Glomerular endothelial cell (primary cell): Measurements from ENCODE around the gene WNT5B. TPM values are rescaled to one million over a fixed set of nuclear protein-coding genes. Genes with fewer than 3 reads are reported as not detected.

Experiments used
- DNase-seq: peaks from one replicate; pipeline ENCODE4 v3.0.0-alpha.2; 2011; ENCODE audit warnings: low read depth, low spot score; ENCODE audit errors: extremely low read depth
- total RNA-seq: library from RNA; depleted of rRNA; stranded (reverse); fragments of >200 nt; gene quantifications from 2 replicates; pipeline ENCODE4 v1.2.3, GENCODE V29; 2015

Gene WNT5B
- total RNA-seq, 1 donor from 2014 or later = 9.6 TPM

DNA sequence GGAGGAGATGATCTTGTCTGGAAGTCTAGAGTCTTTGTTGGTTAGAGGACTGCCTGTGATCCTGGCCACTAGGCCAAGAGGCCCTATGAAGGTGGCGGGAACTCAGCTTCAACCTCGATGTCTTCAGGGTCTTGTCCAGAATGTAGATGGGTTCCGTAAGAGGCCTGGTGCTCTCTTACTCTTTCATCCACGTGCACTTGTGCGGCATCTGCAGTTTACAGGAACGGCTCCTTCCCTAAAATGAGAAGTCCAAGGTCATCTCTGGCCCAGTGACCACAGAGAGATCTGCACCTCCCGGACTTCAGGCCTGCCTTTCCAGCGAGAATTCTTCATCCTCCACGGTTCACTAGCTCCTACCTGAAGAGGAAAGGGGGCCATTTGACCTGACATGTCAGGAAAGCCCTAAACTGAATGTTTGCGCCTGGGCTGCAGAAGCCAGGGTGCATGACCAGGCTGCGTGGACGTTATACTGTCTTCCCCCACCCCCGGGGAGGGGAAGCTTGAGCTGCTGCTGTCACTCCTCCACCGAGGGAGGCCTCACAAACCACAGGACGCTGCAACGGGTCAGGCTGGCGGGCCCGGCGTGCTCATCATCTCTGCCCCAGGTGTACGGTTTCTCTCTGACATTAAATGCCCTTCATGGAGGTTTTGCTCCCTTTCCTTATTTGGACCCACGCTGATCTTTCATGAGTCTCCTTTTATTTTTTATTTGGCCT, 17.7 kb downstream of the WNT5B start:
- no peak for DNase-seq

- no peak for DNase-seq
Observed at GRCh38 chr12:1647285-1647669, 18.2 kb downstream of the WNT5B start.

- DNase-seq = no peak
Observed at GRCh38 chr12:1650260-1650977, 21.4 kb downstream of the WNT5B start.

DNA sequence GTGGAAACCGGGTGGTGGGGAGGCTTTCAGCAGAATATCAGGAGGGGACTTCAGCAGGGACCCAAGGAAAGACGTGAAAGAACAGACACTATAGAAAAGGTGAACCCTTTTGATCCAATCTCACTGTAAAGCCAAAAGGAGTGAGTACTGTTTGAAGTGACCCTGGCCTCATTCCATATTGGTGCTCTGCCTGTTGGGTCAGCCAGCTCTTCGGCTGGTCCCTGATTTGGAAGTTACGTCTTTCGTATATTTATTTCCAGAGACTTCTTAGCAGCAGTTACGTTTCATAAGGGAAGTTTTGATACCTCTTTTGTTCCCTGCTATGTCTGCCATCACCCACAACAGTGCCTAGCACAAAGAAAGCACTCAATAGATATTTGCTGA, 21.9 kb downstream of the WNT5B start:
- DNase-seq = no peak

DNA sequence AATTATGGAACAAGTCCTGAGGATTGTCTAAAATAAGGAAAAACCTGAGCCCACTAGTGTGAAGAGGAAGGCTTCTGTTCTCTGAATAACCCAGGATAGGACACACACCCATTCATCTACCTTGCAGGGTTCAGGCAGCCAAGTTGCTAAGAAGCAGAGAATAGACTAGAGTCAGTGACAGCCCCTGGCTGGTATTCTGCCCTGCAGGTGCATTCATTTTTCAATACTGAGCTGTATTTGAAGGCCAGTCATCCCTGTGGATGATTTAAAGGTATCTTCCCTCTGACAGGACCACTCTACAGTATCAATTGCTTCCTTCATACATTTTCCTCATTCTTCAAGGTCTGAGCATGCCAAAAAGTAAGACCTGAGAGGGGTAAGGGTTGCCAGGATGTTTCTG, 22.9 kb downstream of the WNT5B start:
- DNase-seq = no peak

- no peak for DNase-seq
Observed at GRCh38 chr12:1655225-1655788, 26.3 kb downstream of the WNT5B start.

DNA sequence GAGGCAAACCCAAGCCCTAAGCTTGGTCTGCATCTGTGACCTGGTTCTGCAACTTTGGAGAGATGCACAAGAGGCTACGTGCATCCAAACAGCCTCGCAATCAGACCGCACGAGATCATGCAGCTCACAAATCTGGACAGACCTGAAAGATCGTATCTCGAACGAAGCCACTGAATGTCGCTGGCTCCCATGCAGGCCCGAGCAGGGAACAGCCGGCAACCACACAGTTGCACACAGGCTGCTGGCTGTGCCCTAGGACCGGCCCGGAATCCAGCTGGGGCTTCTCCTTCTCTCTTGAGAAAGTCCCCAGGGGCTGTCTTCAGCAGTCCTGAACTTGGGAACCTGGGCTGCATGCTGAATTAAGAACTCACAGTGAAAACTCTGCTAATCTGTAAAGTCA, 27.9 kb downstream of the WNT5B start:
- DNase-seq = no peak

- no peak for DNase-seq
Observed at GRCh38 chr12:1657688-1658087, 28.7 kb downstream of the WNT5B start.

DNA sequence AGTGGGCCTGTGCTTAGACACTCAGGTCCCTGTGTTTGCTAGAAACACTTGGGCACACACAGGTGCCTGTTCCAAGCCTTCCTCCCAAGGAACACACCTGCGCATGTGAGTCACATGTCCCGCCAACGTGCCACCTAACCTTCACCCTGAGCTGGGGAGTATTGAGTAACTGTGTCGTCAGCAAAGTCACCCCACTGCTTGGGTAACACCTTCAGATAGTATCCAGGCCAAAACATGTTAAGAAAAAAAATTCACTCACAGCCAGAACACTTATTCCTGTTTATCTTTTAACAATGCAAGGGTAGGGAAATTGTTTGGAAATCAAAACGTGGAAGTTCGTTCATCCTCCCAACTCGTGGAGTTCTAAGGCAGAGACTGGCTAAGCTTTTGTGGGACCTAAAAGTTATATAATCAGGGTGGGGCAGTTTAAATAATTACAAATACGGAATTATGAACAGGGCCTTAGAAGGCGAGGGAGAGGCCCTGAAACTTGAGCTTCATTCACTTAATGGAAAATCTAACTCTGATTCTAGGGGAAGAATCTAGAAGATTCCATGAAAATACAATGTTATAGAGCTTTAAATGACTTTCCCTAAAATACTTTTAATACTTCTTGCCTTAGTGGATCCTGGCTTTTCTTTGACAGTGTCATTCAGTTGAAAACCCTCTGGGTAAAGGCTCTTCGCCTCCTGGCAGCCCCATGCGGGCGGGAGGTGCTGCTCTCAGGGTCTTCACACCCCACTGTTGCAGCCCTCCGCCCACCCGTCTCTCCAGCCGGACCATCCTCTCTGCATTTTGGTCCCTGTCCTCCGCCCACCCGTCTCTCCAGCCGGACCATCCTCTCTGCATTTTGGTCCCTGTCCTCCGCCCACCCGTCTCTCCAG, 31.5 kb downstream of the WNT5B start:
- DNase-seq = no peak

DNA sequence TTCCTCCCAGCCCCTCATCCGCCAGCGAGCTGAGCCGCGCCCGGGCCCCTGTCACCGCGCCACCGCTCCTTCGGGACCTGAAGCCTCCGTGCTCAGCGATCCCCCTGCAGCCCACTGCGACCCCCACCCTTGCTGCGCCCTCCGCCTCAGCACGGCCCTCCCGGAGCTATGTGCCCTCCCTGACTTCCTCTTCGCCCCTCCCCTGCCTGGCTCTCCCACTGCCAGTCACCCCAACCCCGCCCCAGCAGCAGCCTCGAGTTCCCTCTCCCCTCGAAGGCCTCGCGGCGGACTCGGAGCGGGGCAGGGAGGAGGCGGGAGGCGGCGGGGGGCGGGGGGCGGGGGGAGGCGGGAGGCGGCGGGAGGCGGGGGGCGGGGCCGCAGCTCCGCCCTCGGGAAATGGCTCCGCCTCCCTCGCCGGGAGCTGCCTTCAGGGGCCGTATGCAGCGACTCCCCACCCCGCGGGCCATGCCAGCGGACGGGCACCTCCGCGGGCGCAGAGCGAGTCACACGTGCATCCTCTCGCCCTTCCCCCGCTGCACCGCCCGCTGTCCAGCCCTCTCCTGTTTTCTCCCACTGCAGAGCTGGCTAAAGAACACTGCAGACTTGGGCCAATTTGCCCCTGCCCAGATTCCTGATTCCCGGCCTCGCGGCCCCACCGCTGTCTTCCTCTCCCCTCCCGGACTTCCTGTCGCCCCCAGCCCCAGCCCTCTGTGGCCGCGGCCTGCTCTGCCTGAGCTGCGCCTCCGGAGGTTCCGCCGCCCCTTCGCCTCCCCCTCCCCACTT, 32.7 kb downstream of the WNT5B start:
- DNase-seq = peak; percentile 65

GRCh38 chr12:1662761-1663439, 33.9 kb downstream of the WNT5B start:
- DNase-seq = no peak

- DNase-seq = no peak
Observed at GRCh38 chr12:1663440-1664132, 34.6 kb downstream of the WNT5B start.

- no peak for DNase-seq
Observed at GRCh38 chr12:1665366-1665765, 36.3 kb downstream of the WNT5B start.

GRCh38 chr12:1666215-1666614, 37.2 kb downstream of the WNT5B start:
- DNase-seq = no peak

DNA sequence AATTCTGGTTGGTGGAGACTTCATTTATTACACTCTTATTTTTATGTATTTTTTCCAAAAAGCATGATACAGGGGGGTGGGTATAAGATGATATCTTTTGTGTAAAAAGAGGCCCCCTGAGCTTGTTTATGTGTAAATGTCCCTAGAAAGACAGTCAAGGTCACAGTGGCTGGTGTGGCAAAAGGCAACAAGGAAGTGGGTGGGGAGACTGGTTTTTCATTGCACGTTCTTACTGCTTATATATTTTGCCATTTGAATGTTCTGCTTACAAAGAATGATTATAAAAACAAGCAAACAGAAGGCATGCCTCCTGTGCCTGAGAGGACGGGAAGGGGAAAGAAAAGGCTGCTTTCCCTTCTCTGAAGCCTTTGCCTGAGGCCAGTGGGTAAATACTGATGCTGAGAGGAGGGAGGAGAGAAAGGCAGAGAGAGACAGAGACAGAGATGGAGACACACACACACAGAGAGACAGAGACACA, 37.7 kb downstream of the WNT5B start:
- DNase-seq = no peak

GRCh38 chr12:1668833-1669543, 40.0 kb downstream of the WNT5B start:
- no peak for DNase-seq

- DNase-seq = no peak
Observed at GRCh38 chr12:1670358-1671268, 41.6 kb downstream of the WNT5B start.
